IMR-90 (cell line): ENCODE measurements around the gene KCNAB1. TPM values are rescaled to one million over a fixed set of nuclear protein-coding genes. Genes with fewer than 3 reads are reported as not detected.

Experiments
- ATAC-seq: fragments of 200-7000 bp; cut with Tn5 transposase; 2 replicates; pipeline ENCODE4 v1.9.1; 2020; ENCODE audit warnings: low read depth, mild to moderate bottlenecking, moderate library complexity
- BruUV-seq: library from RNA; stranded (reverse); fragments of 400-500 nt; replicated peaks from 2 replicates; lab custom pipeline; 2021; lab: Mats Ljungman, UMichigan
- CTCF ChIA-PET: fragments of 300-600 bp; formaldehyde crosslinking; extraction: SDS; loops from one replicate; lab custom pipeline; 2021; ENCODE audit warnings: antibody characterized with exemption; lab: Yijun Ruan, JAX
- POLR2A ChIA-PET: fragments of 300-600 bp; sonication (Branson Sonifier 250); formaldehyde crosslinking; loops from one replicate; lab custom pipeline; 2022; ENCODE audit warnings: antibody characterized with exemption; ENCODE audit not compliant: unreplicated experiment; lab: Charles Lee
- DNase-seq: peaks from one replicate; pipeline ENCODE4 v3.0.0; 2013
- H2AFZ ChIP-seq: replicated peaks from 2 replicates; pipeline ENCODE3; 2013; ENCODE audit warnings: low read length, mild to moderate bottlenecking; ENCODE audit not compliant: poor library complexity
- H2AK5ac ChIP-seq: 2 replicates; pipeline ENCODE4 v1.6.1; 2013; ENCODE audit warnings: low read depth, low read length, inconsistent platforms
- H2AK9ac ChIP-seq: replicated peaks from 2 replicates; pipeline ENCODE3; 2013; ENCODE audit warnings: mild to moderate bottlenecking, low read depth, low read length, moderate library complexity; ENCODE audit not compliant: poor library complexity
- H2BK120ac ChIP-seq: 2 replicates; pipeline ENCODE4 v1.6.1; 2013; ENCODE audit warnings: low read depth, low read length, inconsistent platforms
- H2BK15ac ChIP-seq: 3 replicates; pipeline ENCODE4 v1.6.1; 2013; ENCODE audit warnings: low read depth, low read length, inconsistent platforms
- H2BK20ac ChIP-seq: 2 replicates; pipeline ENCODE4 v1.6.1; 2013; ENCODE audit warnings: low read depth, mild to moderate bottlenecking, inconsistent platforms, low read length, moderate library complexity
- H2BK5ac ChIP-seq: 2 replicates; pipeline ENCODE4 v1.6.1; 2013; ENCODE audit warnings: mild to moderate bottlenecking, low read depth, low read length, inconsistent platforms; ENCODE audit not compliant: poor library complexity, severe bottlenecking
- H3K14ac ChIP-seq: replicated peaks from 2 replicates; pipeline ENCODE4 v1.6.1; 2013; ENCODE audit warnings: low read depth, low read length, inconsistent platforms
- H3K18ac ChIP-seq: 2 replicates; pipeline ENCODE4 v1.6.1; 2013; ENCODE audit warnings: low read depth, low read length, control low read depth
- H3K23ac ChIP-seq: 2 replicates; pipeline ENCODE4 v1.6.1; 2013; ENCODE audit warnings: low read depth, low read length, inconsistent platforms
- H3K27ac ChIP-seq: 2 replicates; pipeline ENCODE4 v1.5.1; 2013; ENCODE audit warnings: mild to moderate bottlenecking, control low read depth, low read length; ENCODE audit not compliant: insufficient read depth
- H3K27me3 ChIP-seq: 2 replicates; pipeline ENCODE4 v1.6.1; 2013; ENCODE audit warnings: low read length; ENCODE audit not compliant: control insufficient read depth, insufficient read depth
- H3K36me3 ChIP-seq: 2 replicates; pipeline ENCODE4 v1.6.1; 2013; ENCODE audit warnings: low read length, mixed read lengths; ENCODE audit not compliant: control insufficient read depth, insufficient read depth
- H3K4ac ChIP-seq: 2 replicates; pipeline ENCODE4 v1.6.1; 2013; ENCODE audit warnings: low read depth, low read length, inconsistent platforms
- H3K4me1 ChIP-seq: 2 replicates; pipeline ENCODE4 v1.6.1; 2013; ENCODE audit warnings: low read length, mixed read lengths; ENCODE audit not compliant: control insufficient read depth, insufficient read depth
- H3K4me2 ChIP-seq: 2 replicates; pipeline ENCODE4 v1.6.1; 2013; ENCODE audit warnings: low read depth, mild to moderate bottlenecking, control low read depth, low read length, moderate library complexity
- H3K4me3 ChIP-seq: 2 replicates; pipeline ENCODE4 v1.5.1; 2013; ENCODE audit warnings: low read depth, mild to moderate bottlenecking, control low read depth, low read length, moderate library complexity; ENCODE audit not compliant: insufficient read depth
- H3K56ac ChIP-seq: 2 replicates; pipeline ENCODE4 v1.6.1; 2013; ENCODE audit warnings: low read length, inconsistent platforms; ENCODE audit not compliant: insufficient read depth; ENCODE audit errors: extremely low read depth
- H3K79me1 ChIP-seq, 2 experiments: 2 replicates each; pipeline ENCODE4 v1.6.1; 2013; ENCODE audit warnings: low read length in 2 of 2, inconsistent platforms in 1 of 2, low read depth in 1 of 2
- H3K9ac ChIP-seq: 2 replicates; pipeline ENCODE4 v1.6.1; 2013; ENCODE audit warnings: low read depth, low read length, control low read depth
- H3K9me1 ChIP-seq: 2 replicates; pipeline ENCODE4 v1.6.1; 2013; ENCODE audit warnings: low read length, inconsistent platforms; ENCODE audit not compliant: insufficient read depth
- H3K9me3 ChIP-seq: 2 replicates; pipeline ENCODE4 v1.6.1; 2013; ENCODE audit warnings: low read length; ENCODE audit not compliant: control insufficient read depth, insufficient read depth
- H4K20me1 ChIP-seq: 2 replicates; pipeline ENCODE4 v1.6.1; 2013; ENCODE audit warnings: low read length, inconsistent platforms; ENCODE audit not compliant: insufficient read depth
- H4K5ac ChIP-seq: 2 replicates; pipeline ENCODE4 v1.6.1; 2013; ENCODE audit warnings: mild to moderate bottlenecking, low read depth, low read length, control low read depth
- H4K8ac ChIP-seq, 2 experiments: 2 replicates each; pipeline ENCODE4 v1.6.1; 2013; ENCODE audit warnings: low read depth in 2 of 2, low read length in 2 of 2, control low read depth in 1 of 2, inconsistent platforms in 1 of 2
- H4K91ac ChIP-seq: 2 replicates; pipeline ENCODE4 v1.6.1; 2013; ENCODE audit warnings: low read depth, low read length, inconsistent platforms; ENCODE audit not compliant: insufficient read depth
- BHLHE40 ChIP-seq: fragments of 150-350 bp; IDR thresholded peaks from 2 replicates; pipeline ENCODE4 v1.6.1; 2016; ENCODE audit warnings: mild to moderate bottlenecking, low read depth, low read length
- CEBPB ChIP-seq: IDR thresholded peaks from 2 replicates; pipeline ENCODE4 v1.6.1; 2012; ENCODE audit warnings: low read depth, low read length, improper control_type of control experiment
- CHD1 ChIP-seq: IDR thresholded peaks from 2 replicates; pipeline ENCODE4 v1.6.1; 2012; ENCODE audit warnings: low read depth, low read length, improper control_type of control experiment
- FOS ChIP-seq: fragments of 150-350 bp; IDR thresholded peaks from 2 replicates; pipeline ENCODE4 v1.6.1; 2016; ENCODE audit warnings: low read depth, low read length
- MAFK ChIP-seq: IDR thresholded peaks from 2 replicates; pipeline ENCODE4 v1.6.1; 2012; ENCODE audit warnings: low read depth, low read length, improper control_type of control experiment
- MAZ ChIP-seq: IDR thresholded peaks from 2 replicates; pipeline ENCODE4 v1.6.1; 2012; ENCODE audit warnings: low read depth, mild to moderate bottlenecking, low read length, improper control_type of control experiment, moderate library complexity, borderline replicate concordance
- MXI1 ChIP-seq: IDR thresholded peaks from 2 replicates; pipeline ENCODE4 v1.6.1; 2012; ENCODE audit warnings: low read depth, mild to moderate bottlenecking, low read length, moderate library complexity, borderline replicate concordance
- NFE2L2 ChIP-seq: fragments of 150-350 bp; IDR thresholded peaks from 2 replicates; pipeline ENCODE4 v1.6.1; 2016; ENCODE audit warnings: low read depth, mild to moderate bottlenecking, low read length
- POLR2A ChIP-seq: IDR thresholded peaks from 2 replicates; pipeline ENCODE4 v1.6.1; 2012; ENCODE audit warnings: mild to moderate bottlenecking, low read depth, low read length
- RAD21 ChIP-seq: IDR thresholded peaks from 2 replicates; pipeline ENCODE4 v1.6.1; 2012; ENCODE audit warnings: low read length, improper control_type of control experiment
- RCOR1 ChIP-seq: IDR thresholded peaks from 2 replicates; pipeline ENCODE4 v1.6.1; 2012; ENCODE audit warnings: mild to moderate bottlenecking, low read length, improper control_type of control experiment; ENCODE audit not compliant: insufficient replicate concordance
- RFX5 ChIP-seq: IDR thresholded peaks from 2 replicates; pipeline ENCODE4 v1.8.0; 2012; ENCODE audit warnings: low read depth, mild to moderate bottlenecking, low read length, moderate library complexity
- SMC3 ChIP-seq: fragments of 150-350 bp; IDR thresholded peaks from 2 replicates; pipeline ENCODE4 v1.6.1; 2016; ENCODE audit warnings: low read depth, mild to moderate bottlenecking, antibody characterized with exemption, low read length, moderate library complexity
- WGBS, 2 experiments: methylation state at CpG; one replicate each; pipeline versions ENCODE4 v1.1.5 to v1.1.7; 2013; ENCODE audit warnings: missing lambda C conversion rate in 2 of 2; ENCODE audit not compliant: insufficient read length in 1 of 2; ENCODE audit errors: extremely low coverage in 2 of 2; 5-methylcytosine and 5-hydroxymethylcytosine counted together
- dilution Hi-C: fragments of 300-500 bp; cut with HindIII; formaldehyde crosslinking; loops from one replicate; pipeline ENCODE4 v1.14.3; 2018; ENCODE audit warnings: low sequenced_read_pairs; ENCODE audit not compliant: unreplicated experiment
- in situ Hi-C: fragments of 300-500 bp; cut with MboI; formaldehyde crosslinking; loops from 3 replicates; pipeline ENCODE4 v1.14.3; 2019; ENCODE audit warnings: low sequenced_read_pairs, inconsistent platforms, mixed read lengths
- intact Hi-C: fragments of 100-400 bp; cut with micrococcal nuclease; formaldehyde crosslinking; loops from 2 replicates; pipeline ENCODE4 v1.10.0; 2022
- polyA plus RNA-seq, 3 experiments: library from polyadenylated mRNA; depleted of rRNA; stranded (reverse); fragments of >200 nt; gene quantifications; 2 replicates each; pipeline ENCODE4 v1.2.3, GENCODE V29; 2012; ENCODE audit warnings: low replicate concordance in 1 of 3
- total RNA-seq: library from RNA; depleted of rRNA; stranded (reverse); fragments of >200 nt; gene quantifications from 2 replicates; pipeline ENCODE4 v1.2.3, GENCODE V29; 2012
- TF ChIP-seq, protein P1 (sequence below): conservative IDR thresholded peaks from 2 replicates; pipeline ENCODE4 v1.5.1; 2012; ENCODE audit warnings: mild to moderate bottlenecking, low read depth, low read length, improper control_type of control experiment
- TF ChIP-seq, protein P2 (sequence below): fragments of 150-350 bp; IDR thresholded peaks from 2 replicates; pipeline ENCODE4 v1.6.1; 2016; ENCODE audit warnings: low read depth, mild to moderate bottlenecking, low read length, moderate library complexity, borderline replicate concordance
- TF ChIP-seq, protein P3 (sequence below): fragments of 150-350 bp; IDR thresholded peaks from 2 replicates; pipeline ENCODE4 v1.6.1; 2017; ENCODE audit warnings: mild to moderate bottlenecking, antibody characterized with exemption, low read length, low read depth

Gene KCNAB1
- total and polyA plus RNA-seq, 2 of the 4 experiments (the other 2 are of a cell fraction), result under 0.01 to 0.07 TPM

DNA sequence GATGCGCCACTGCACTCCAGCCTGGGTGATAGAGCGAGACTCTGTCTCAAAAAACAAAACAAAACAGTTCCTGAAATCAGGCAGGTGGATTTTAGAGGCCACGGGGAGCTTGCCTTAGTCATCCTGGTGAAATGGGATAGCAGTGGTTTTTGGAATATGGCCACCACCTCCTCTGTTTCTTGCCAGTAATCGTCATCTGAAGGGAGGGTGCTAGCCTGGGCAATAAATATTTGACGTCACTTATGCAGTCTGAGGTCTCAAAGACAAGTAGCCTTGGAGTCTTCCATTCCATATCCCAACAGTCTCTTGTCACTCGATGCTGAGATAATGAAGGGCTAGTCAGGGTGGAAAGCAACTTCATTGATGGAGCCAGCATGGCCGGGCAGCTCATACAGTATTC lies 55.2 kb downstream of the KCNAB1 start:
- Histone ChIP-seq H3K18ac (no peak overlapping the region), H2AK9ac (no peak overlapping the region), H4K91ac (no peak overlapping the region), H3K27ac (no peak overlapping the region), H3K9me1 (no peaks in the 10 kb centered on the region), H3K9ac (no peak overlapping the region), H3K4me3 (no peak overlapping the region), H3K27me3 (peaks cover 1% of the 10 kb centered on the region; the same call in 1 of the 2 replicates), H3K79me1 (no peaks in the 10 kb centered on the region), H2AFZ (no peak overlapping the region), H3K36me3 (no peaks in the 10 kb centered on the region), H2BK120ac (no peak overlapping the region), H4K20me1 (no peaks in the 10 kb centered on the region), H2AK5ac (no peak overlapping the region), H2BK20ac (no peak overlapping the region), H3K23ac (no peak overlapping the region), H4K5ac (no peak overlapping the region), H3K56ac (no peak overlapping the region), H3K4ac (no peak overlapping the region), H3K14ac (no peak overlapping the region), H2BK5ac (no peak overlapping the region), H3K4me2 (no peak overlapping the region), H3K4me1 (no peaks in the 10 kb centered on the region), H2BK15ac (no peak overlapping the region), H4K8ac (no peak overlapping the region), H3K9me3 (no peaks in the 10 kb centered on the region)
- peak; percentile 27 for DNase-seq
- POLR2A ChIA-PET, result no interaction called here
- dilution Hi-C loops (no loop called here), in situ Hi-C loops (no loop called here), intact Hi-C loops (no loop called here)
- no TSS peak for BruUV-seq
- no peak for ATAC-seq
- WGBS, 2 experiments, result 100% methylated on average over 1 of the region's 7 CpGs; no CpG with 5 or more reads in 1 of the 2 experiments
- CTCF ChIA-PET, result interaction anchor here (0.6 kb wide), 1 partner anchor 54 kb away, joined by 3 read pairs; no protein-coding TSS in a partner anchor
- TF ChIP-seq BHLHE40, result no peak
- TF ChIP-seq FOS, result no peak
- TF ChIP-seq RFX5, result no peak
- no peak for TF ChIP-seq NFE2L2
- no peak for TF ChIP-seq RAD21
- TF ChIP-seq POLR2A, result no peak
- TF ChIP-seq MAZ, result no peak
- TF ChIP-seq, protein P1, sequence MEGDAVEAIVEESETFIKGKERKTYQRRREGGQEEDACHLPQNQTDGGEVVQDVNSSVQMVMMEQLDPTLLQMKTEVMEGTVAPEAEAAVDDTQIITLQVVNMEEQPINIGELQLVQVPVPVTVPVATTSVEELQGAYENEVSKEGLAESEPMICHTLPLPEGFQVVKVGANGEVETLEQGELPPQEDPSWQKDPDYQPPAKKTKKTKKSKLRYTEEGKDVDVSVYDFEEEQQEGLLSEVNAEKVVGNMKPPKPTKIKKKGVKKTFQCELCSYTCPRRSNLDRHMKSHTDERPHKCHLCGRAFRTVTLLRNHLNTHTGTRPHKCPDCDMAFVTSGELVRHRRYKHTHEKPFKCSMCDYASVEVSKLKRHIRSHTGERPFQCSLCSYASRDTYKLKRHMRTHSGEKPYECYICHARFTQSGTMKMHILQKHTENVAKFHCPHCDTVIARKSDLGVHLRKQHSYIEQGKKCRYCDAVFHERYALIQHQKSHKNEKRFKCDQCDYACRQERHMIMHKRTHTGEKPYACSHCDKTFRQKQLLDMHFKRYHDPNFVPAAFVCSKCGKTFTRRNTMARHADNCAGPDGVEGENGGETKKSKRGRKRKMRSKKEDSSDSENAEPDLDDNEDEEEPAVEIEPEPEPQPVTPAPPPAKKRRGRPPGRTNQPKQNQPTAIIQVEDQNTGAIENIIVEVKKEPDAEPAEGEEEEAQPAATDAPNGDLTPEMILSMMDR, result no peak
- no peak for TF ChIP-seq RCOR1
- TF ChIP-seq, protein P2, sequence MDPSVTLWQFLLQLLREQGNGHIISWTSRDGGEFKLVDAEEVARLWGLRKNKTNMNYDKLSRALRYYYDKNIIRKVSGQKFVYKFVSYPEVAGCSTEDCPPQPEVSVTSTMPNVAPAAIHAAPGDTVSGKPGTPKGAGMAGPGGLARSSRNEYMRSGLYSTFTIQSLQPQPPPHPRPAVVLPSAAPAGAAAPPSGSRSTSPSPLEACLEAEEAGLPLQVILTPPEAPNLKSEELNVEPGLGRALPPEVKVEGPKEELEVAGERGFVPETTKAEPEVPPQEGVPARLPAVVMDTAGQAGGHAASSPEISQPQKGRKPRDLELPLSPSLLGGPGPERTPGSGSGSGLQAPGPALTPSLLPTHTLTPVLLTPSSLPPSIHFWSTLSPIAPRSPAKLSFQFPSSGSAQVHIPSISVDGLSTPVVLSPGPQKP, result no peak
- TF ChIP-seq CHD1, result no peak
- TF ChIP-seq, protein P3, sequence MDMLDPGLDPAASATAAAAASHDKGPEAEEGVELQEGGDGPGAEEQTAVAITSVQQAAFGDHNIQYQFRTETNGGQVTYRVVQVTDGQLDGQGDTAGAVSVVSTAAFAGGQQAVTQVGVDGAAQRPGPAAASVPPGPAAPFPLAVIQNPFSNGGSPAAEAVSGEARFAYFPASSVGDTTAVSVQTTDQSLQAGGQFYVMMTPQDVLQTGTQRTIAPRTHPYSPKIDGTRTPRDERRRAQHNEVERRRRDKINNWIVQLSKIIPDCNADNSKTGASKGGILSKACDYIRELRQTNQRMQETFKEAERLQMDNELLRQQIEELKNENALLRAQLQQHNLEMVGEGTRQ, result no peak
- TF ChIP-seq CEBPB, result no peak
- no peak for TF ChIP-seq MAFK
- TF ChIP-seq SMC3, result no peak
- no peak for TF ChIP-seq MXI1
